K562 (cell line): ENCODE results near the gene PDCD1. TPM values are rescaled to one million over a fixed set of nuclear protein-coding genes. Genes with fewer than 3 reads are reported as not detected.

Experiments used
- AFF4 ChIP-seq: sonication (generic); formaldehyde crosslinking; IDR thresholded peaks from 2 replicates; pipeline ENCODE4 v1.8.0; 2023; ENCODE audit warnings: mild to moderate bottlenecking, missing genetic modification reagents
- KAT2B ChIP-seq: IDR thresholded peaks from one replicate; pipeline ENCODE4 v1.6.1; 2012; ENCODE audit warnings: low read depth, mild to moderate bottlenecking, control low read depth, inconsistent platforms, low read length, moderate library complexity
- MXI1 ChIP-seq: IDR thresholded peaks from 2 replicates; pipeline ENCODE4 v1.6.1; 2011; ENCODE audit warnings: low read depth, mild to moderate bottlenecking, improper control_type of control experiment, low read length
- NONO ChIP-seq, 2 experiments: fragments of 200-400 bp in 1 of 2; fragments of 450-650 bp in 1 of 2; formaldehyde crosslinking in 1 of 2; IDR thresholded peaks; 2 replicates each; pipeline ENCODE4 v1.6.1; 2017; ENCODE audit warnings: low read depth in 2 of 2, mild to moderate bottlenecking in 2 of 2, moderate library complexity in 2 of 2, low read length in 1 of 2
- TAF1 ChIP-seq: IDR thresholded peaks from 2 replicates; pipeline ENCODE4 v1.6.1; 2011; ENCODE audit warnings: mild to moderate bottlenecking, low read length, moderate library complexity; ENCODE audit not compliant: insufficient read depth, control insufficient read depth, severe bottlenecking; ENCODE audit errors: extremely low read depth
- YY1 ChIP-seq, 3 experiments: IDR thresholded peaks; 2 replicates each; pipeline ENCODE4 v1.6.1; 2011; ENCODE audit warnings: low read length in 2 of 3, mild to moderate bottlenecking in 2 of 3, moderate library complexity in 2 of 3, borderline replicate concordance in 1 of 3, control low read depth in 1 of 3, low read depth in 1 of 3; ENCODE audit not compliant: insufficient read depth in 3 of 3, insufficient replicate concordance in 2 of 3, control insufficient read depth in 1 of 3, insufficient read length in 1 of 3; ENCODE audit errors: extremely low read depth in 1 of 3
- ZNF699 ChIP-seq: fragments of 250-450 bp; sonication (Bioruptor Pico); IDR thresholded peaks from 2 replicates; pipeline ENCODE4 v1.8.0; 2021; ENCODE audit warnings: mild to moderate bottlenecking, moderate library complexity; ENCODE audit not compliant: insufficient replicate concordance
- ZNF778 ChIP-seq: fragments of 450-650 bp; formaldehyde crosslinking; IDR thresholded peaks from 2 replicates; pipeline ENCODE4 v1.4.0; 2020; ENCODE audit warnings: mild to moderate bottlenecking, moderate library complexity
- polyA plus RNA-seq, 8 experiments: library from polyadenylated mRNA; depleted of rRNA in 4 of 8; stranded (reverse) in 5 of 8; unstranded in 3 of 8; fragments of >200 nt; fragmentation: Nextera tagmentation in 2 of 8; fragmentation: Illumina TruSeq in 1 of 8; extraction: Ambion mirVana in 2 of 8; extraction: Trizol in 1 of 8; gene quantifications; 2 replicates each; pipeline versions ENCODE4 v1.2.1 to v1.2.3, GENCODE V29; 2011 to 2014; ENCODE audit warnings: inconsistent platforms in 1 of 8, missing spikeins in 1 of 8
- total RNA-seq, 7 experiments: library from RNA; depleted of rRNA in 6 of 7; stranded (reverse); fragments of >200 nt in 6 of 7; fragmentation: Illumina TruSeq in 2 of 7; extraction: Trizol in 2 of 7; gene quantifications; 2 replicates each; pipeline versions ENCODE4 v1.2.1 to v1.2.3, GENCODE V29; 2011 to 2021; ENCODE audit warnings: low replicate concordance in 1 of 7
- TF ChIP-seq, protein P1 (sequence below), 2 experiments: fragments of 450-650 bp; formaldehyde crosslinking in 1 of 2; IDR thresholded peaks; 2 replicates each; pipeline versions ENCODE4 v1.4.0 to v1.6.1; 2014 to 2020; ENCODE audit warnings: mild to moderate bottlenecking in 2 of 2, borderline replicate concordance in 1 of 2, low read depth in 1 of 2

PDCD1 gene
- total and polyA plus RNA-seq, 9 of the 15 experiments (the other 6 are each of a cell fraction or from before 2014, with no cell fraction given), result 0.15 to 2.5 (median 1.0) TPM; not detected in 2

DNA sequence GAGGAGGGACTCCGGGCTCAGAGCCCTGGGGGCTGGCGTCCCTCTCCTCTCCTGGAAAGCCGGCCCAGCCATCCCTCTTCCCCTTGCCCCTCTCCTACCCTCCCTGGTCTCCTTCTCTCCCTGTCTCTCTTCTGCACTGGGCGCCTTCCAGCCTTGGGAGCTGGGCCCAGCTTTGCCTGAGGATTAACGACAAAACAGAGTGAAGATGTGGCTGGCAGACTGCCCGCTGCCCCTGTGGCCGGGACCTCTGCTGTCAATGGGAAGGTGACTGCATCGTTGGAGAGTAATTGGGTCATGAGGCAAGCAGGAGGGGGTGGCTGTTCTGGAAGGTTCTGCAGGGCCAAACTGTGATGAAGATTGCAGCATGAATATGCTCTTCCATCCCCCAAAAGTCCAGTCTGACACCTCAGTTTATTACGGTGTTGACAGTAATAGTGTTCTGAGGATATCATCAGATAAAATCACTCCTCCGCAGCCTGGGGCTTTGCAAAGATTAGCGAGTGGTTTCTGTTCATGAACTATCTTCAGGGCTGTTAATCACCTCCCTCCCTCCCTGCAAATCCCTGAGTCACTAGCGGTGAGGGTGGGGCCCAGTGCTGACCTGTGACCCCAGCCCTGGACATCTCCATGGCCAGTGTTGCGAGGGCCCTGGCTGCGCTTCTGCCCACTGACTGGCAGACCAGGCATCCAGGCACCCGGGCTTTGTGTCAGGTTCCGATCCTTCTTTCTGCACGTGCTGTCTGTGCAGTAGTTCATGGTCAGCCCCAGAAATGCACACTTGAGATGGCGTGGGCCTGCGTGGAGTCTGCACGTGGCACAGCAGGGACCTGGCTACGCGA lies 33.8 kb upstream of the PDCD1 start (continued):
- TF ChIP-seq, protein P1, sequence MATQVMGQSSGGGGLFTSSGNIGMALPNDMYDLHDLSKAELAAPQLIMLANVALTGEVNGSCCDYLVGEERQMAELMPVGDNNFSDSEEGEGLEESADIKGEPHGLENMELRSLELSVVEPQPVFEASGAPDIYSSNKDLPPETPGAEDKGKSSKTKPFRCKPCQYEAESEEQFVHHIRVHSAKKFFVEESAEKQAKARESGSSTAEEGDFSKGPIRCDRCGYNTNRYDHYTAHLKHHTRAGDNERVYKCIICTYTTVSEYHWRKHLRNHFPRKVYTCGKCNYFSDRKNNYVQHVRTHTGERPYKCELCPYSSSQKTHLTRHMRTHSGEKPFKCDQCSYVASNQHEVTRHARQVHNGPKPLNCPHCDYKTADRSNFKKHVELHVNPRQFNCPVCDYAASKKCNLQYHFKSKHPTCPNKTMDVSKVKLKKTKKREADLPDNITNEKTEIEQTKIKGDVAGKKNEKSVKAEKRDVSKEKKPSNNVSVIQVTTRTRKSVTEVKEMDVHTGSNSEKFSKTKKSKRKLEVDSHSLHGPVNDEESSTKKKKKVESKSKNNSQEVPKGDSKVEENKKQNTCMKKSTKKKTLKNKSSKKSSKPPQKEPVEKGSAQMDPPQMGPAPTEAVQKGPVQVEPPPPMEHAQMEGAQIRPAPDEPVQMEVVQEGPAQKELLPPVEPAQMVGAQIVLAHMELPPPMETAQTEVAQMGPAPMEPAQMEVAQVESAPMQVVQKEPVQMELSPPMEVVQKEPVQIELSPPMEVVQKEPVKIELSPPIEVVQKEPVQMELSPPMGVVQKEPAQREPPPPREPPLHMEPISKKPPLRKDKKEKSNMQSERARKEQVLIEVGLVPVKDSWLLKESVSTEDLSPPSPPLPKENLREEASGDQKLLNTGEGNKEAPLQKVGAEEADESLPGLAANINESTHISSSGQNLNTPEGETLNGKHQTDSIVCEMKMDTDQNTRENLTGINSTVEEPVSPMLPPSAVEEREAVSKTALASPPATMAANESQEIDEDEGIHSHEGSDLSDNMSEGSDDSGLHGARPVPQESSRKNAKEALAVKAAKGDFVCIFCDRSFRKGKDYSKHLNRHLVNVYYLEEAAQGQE (IDR thresholded peaks at IDR 0.05; ENCODE audit: borderline replicate concordance), result no peak
- TF ChIP-seq, protein P1 (CRISPR knock-in tag; IDR thresholded peaks at IDR 0.05; ENCODE audit: low read depth), result no peak
- TF ChIP-seq TAF1 (no peak), ZNF699 (CRISPR knock-in tag) (no peak), NONO (IDR thresholded peaks at IDR 0.05; ENCODE audit: low read depth in 2 of 2, low read length in 1 of 2) (0 out of 4 replicates have a peak, but pooled peaks of 1 of the 2 experiments have one; percentile 19), ZNF778 (no peak), MXI1 (no peak), AFF4 (no peak), YY1 (IDR thresholded peaks at IDR 0.05; ENCODE audit: borderline replicate concordance in 1 of 3, control insufficient read depth in 1 of 3, extremely low read depth in 1 of 3, insufficient read depth in 3 of 3, insufficient read length in 1 of 3, insufficient replicate concordance in 2 of 3, low read depth in 1 of 3, low read length in 2 of 3) (no peak), KAT2B (no peak)
